IMR-90 (cell line): ENCODE measurements around the gene PPP5C. TPM values are rescaled to one million over a fixed set of nuclear protein-coding genes. Genes with fewer than 3 reads are reported as not detected.

Experiments
- ATAC-seq: fragments of 200-7000 bp; cut with Tn5 transposase; 2 replicates; pipeline ENCODE4 v1.9.1; 2020; ENCODE audit warnings: low read depth, mild to moderate bottlenecking, moderate library complexity
- BruUV-seq: library from RNA; stranded (reverse); fragments of 400-500 nt; replicated peaks from 2 replicates; lab custom pipeline; 2021; lab: Mats Ljungman, UMichigan
- CTCF ChIA-PET: fragments of 300-600 bp; formaldehyde crosslinking; extraction: SDS; loops from one replicate; lab custom pipeline; 2021; ENCODE audit warnings: antibody characterized with exemption; lab: Yijun Ruan, JAX
- POLR2A ChIA-PET: fragments of 300-600 bp; sonication (Branson Sonifier 250); formaldehyde crosslinking; loops from one replicate; lab custom pipeline; 2022; ENCODE audit warnings: antibody characterized with exemption; ENCODE audit not compliant: unreplicated experiment; lab: Charles Lee
- DNase-seq: peaks from one replicate; pipeline ENCODE4 v3.0.0; 2013
- H2AFZ ChIP-seq: replicated peaks from 2 replicates; pipeline ENCODE3; 2013; ENCODE audit warnings: low read length, mild to moderate bottlenecking; ENCODE audit not compliant: poor library complexity
- H2AK5ac ChIP-seq: 2 replicates; pipeline ENCODE4 v1.6.1; 2013; ENCODE audit warnings: low read depth, low read length, inconsistent platforms
- H2AK9ac ChIP-seq: replicated peaks from 2 replicates; pipeline ENCODE3; 2013; ENCODE audit warnings: mild to moderate bottlenecking, low read depth, low read length, moderate library complexity; ENCODE audit not compliant: poor library complexity
- H2BK120ac ChIP-seq: 2 replicates; pipeline ENCODE4 v1.6.1; 2013; ENCODE audit warnings: low read depth, low read length, inconsistent platforms
- H2BK15ac ChIP-seq: 3 replicates; pipeline ENCODE4 v1.6.1; 2013; ENCODE audit warnings: low read depth, low read length, inconsistent platforms
- H2BK20ac ChIP-seq: 2 replicates; pipeline ENCODE4 v1.6.1; 2013; ENCODE audit warnings: low read depth, mild to moderate bottlenecking, inconsistent platforms, low read length, moderate library complexity
- H2BK5ac ChIP-seq: 2 replicates; pipeline ENCODE4 v1.6.1; 2013; ENCODE audit warnings: mild to moderate bottlenecking, low read depth, low read length, inconsistent platforms; ENCODE audit not compliant: poor library complexity, severe bottlenecking
- H3K14ac ChIP-seq: replicated peaks from 2 replicates; pipeline ENCODE4 v1.6.1; 2013; ENCODE audit warnings: low read depth, low read length, inconsistent platforms
- H3K18ac ChIP-seq: 2 replicates; pipeline ENCODE4 v1.6.1; 2013; ENCODE audit warnings: low read depth, low read length, control low read depth
- H3K23ac ChIP-seq: 2 replicates; pipeline ENCODE4 v1.6.1; 2013; ENCODE audit warnings: low read depth, low read length, inconsistent platforms
- H3K27ac ChIP-seq: 2 replicates; pipeline ENCODE4 v1.5.1; 2013; ENCODE audit warnings: mild to moderate bottlenecking, control low read depth, low read length; ENCODE audit not compliant: insufficient read depth
- H3K27me3 ChIP-seq: 2 replicates; pipeline ENCODE4 v1.6.1; 2013; ENCODE audit warnings: low read length; ENCODE audit not compliant: control insufficient read depth, insufficient read depth
- H3K36me3 ChIP-seq: 2 replicates; pipeline ENCODE4 v1.6.1; 2013; ENCODE audit warnings: low read length, mixed read lengths; ENCODE audit not compliant: control insufficient read depth, insufficient read depth
- H3K4ac ChIP-seq: 2 replicates; pipeline ENCODE4 v1.6.1; 2013; ENCODE audit warnings: low read depth, low read length, inconsistent platforms
- H3K4me1 ChIP-seq: 2 replicates; pipeline ENCODE4 v1.6.1; 2013; ENCODE audit warnings: low read length, mixed read lengths; ENCODE audit not compliant: control insufficient read depth, insufficient read depth
- H3K4me2 ChIP-seq: 2 replicates; pipeline ENCODE4 v1.6.1; 2013; ENCODE audit warnings: low read depth, mild to moderate bottlenecking, control low read depth, low read length, moderate library complexity
- H3K4me3 ChIP-seq: 2 replicates; pipeline ENCODE4 v1.5.1; 2013; ENCODE audit warnings: low read depth, mild to moderate bottlenecking, control low read depth, low read length, moderate library complexity; ENCODE audit not compliant: insufficient read depth
- H3K56ac ChIP-seq: 2 replicates; pipeline ENCODE4 v1.6.1; 2013; ENCODE audit warnings: low read length, inconsistent platforms; ENCODE audit not compliant: insufficient read depth; ENCODE audit errors: extremely low read depth
- H3K79me1 ChIP-seq, 2 experiments: 2 replicates each; pipeline ENCODE4 v1.6.1; 2013; ENCODE audit warnings: low read length in 2 of 2, inconsistent platforms in 1 of 2, low read depth in 1 of 2
- H3K9ac ChIP-seq: 2 replicates; pipeline ENCODE4 v1.6.1; 2013; ENCODE audit warnings: low read depth, low read length, control low read depth
- H3K9me1 ChIP-seq: 2 replicates; pipeline ENCODE4 v1.6.1; 2013; ENCODE audit warnings: low read length, inconsistent platforms; ENCODE audit not compliant: insufficient read depth
- H3K9me3 ChIP-seq: 2 replicates; pipeline ENCODE4 v1.6.1; 2013; ENCODE audit warnings: low read length; ENCODE audit not compliant: control insufficient read depth, insufficient read depth
- H4K20me1 ChIP-seq: 2 replicates; pipeline ENCODE4 v1.6.1; 2013; ENCODE audit warnings: low read length, inconsistent platforms; ENCODE audit not compliant: insufficient read depth
- H4K5ac ChIP-seq: 2 replicates; pipeline ENCODE4 v1.6.1; 2013; ENCODE audit warnings: mild to moderate bottlenecking, low read depth, low read length, control low read depth
- H4K8ac ChIP-seq, 2 experiments: 2 replicates each; pipeline ENCODE4 v1.6.1; 2013; ENCODE audit warnings: low read depth in 2 of 2, low read length in 2 of 2, control low read depth in 1 of 2, inconsistent platforms in 1 of 2
- H4K91ac ChIP-seq: 2 replicates; pipeline ENCODE4 v1.6.1; 2013; ENCODE audit warnings: low read depth, low read length, inconsistent platforms; ENCODE audit not compliant: insufficient read depth
- CTCF ChIP-seq: conservative IDR thresholded peaks from 2 replicates; pipeline ENCODE4 v1.5.1; 2012; ENCODE audit warnings: mild to moderate bottlenecking, low read depth, low read length, improper control_type of control experiment
- FOS ChIP-seq: fragments of 150-350 bp; IDR thresholded peaks from 2 replicates; pipeline ENCODE4 v1.6.1; 2016; ENCODE audit warnings: low read depth, low read length
- MAZ ChIP-seq: IDR thresholded peaks from 2 replicates; pipeline ENCODE4 v1.6.1; 2012; ENCODE audit warnings: low read depth, mild to moderate bottlenecking, low read length, improper control_type of control experiment, moderate library complexity, borderline replicate concordance
- MXI1 ChIP-seq: IDR thresholded peaks from 2 replicates; pipeline ENCODE4 v1.6.1; 2012; ENCODE audit warnings: low read depth, mild to moderate bottlenecking, low read length, moderate library complexity, borderline replicate concordance
- POLR2A ChIP-seq: IDR thresholded peaks from 2 replicates; pipeline ENCODE4 v1.6.1; 2012; ENCODE audit warnings: mild to moderate bottlenecking, low read depth, low read length
- RAD21 ChIP-seq: IDR thresholded peaks from 2 replicates; pipeline ENCODE4 v1.6.1; 2012; ENCODE audit warnings: low read length, improper control_type of control experiment
- RCOR1 ChIP-seq: IDR thresholded peaks from 2 replicates; pipeline ENCODE4 v1.6.1; 2012; ENCODE audit warnings: mild to moderate bottlenecking, low read length, improper control_type of control experiment; ENCODE audit not compliant: insufficient replicate concordance
- RFX5 ChIP-seq: IDR thresholded peaks from 2 replicates; pipeline ENCODE4 v1.8.0; 2012; ENCODE audit warnings: low read depth, mild to moderate bottlenecking, low read length, moderate library complexity
- USF2 ChIP-seq: fragments of 150-350 bp; IDR thresholded peaks from 2 replicates; pipeline ENCODE4 v1.6.1; 2017; ENCODE audit warnings: mild to moderate bottlenecking, antibody characterized with exemption, low read length, low read depth
- WGBS, 2 experiments: methylation state at CpG; one replicate each; pipeline versions ENCODE4 v1.1.5 to v1.1.7; 2013; ENCODE audit warnings: missing lambda C conversion rate in 2 of 2; ENCODE audit not compliant: insufficient read length in 1 of 2; ENCODE audit errors: extremely low coverage in 2 of 2; 5-methylcytosine and 5-hydroxymethylcytosine counted together
- dilution Hi-C: fragments of 300-500 bp; cut with HindIII; formaldehyde crosslinking; loops from one replicate; pipeline ENCODE4 v1.14.3; 2018; ENCODE audit warnings: low sequenced_read_pairs; ENCODE audit not compliant: unreplicated experiment
- in situ Hi-C: fragments of 300-500 bp; cut with MboI; formaldehyde crosslinking; loops from 3 replicates; pipeline ENCODE4 v1.14.3; 2019; ENCODE audit warnings: low sequenced_read_pairs, inconsistent platforms, mixed read lengths
- intact Hi-C: fragments of 100-400 bp; cut with micrococcal nuclease; formaldehyde crosslinking; loops from 2 replicates; pipeline ENCODE4 v1.10.0; 2022
- polyA plus RNA-seq, 3 experiments: library from polyadenylated mRNA; depleted of rRNA; stranded (reverse); fragments of >200 nt; gene quantifications; 2 replicates each; pipeline ENCODE4 v1.2.3, GENCODE V29; 2012; ENCODE audit warnings: low replicate concordance in 1 of 3
- total RNA-seq: library from RNA; depleted of rRNA; stranded (reverse); fragments of >200 nt; gene quantifications from 2 replicates; pipeline ENCODE4 v1.2.3, GENCODE V29; 2012

The PPP5C gene
- total and polyA plus RNA-seq, 2 of the 4 experiments (the other 2 are of a cell fraction) = 80.5 to 128 TPM

GRCh38 chr19:46383171-46383815 lies 36.4 kb downstream of the PPP5C start:
- H3K4me2 ChIP-seq = no peak overlapping the region
- H2BK15ac ChIP-seq = no peak overlapping the region
- H3K14ac ChIP-seq = no peak overlapping the region
- H3K4me3 ChIP-seq = no peak overlapping the region
- BruUV-seq = no TSS peak
- dilution Hi-C loops = no loop called here
- H2BK20ac ChIP-seq = no peak overlapping the region
- no peak overlapping the region for H3K4ac ChIP-seq
- in situ Hi-C loops = loop anchor here (10.0 kb wide), 1 partner anchor 98 kb away; no protein-coding TSS in a partner anchor
- POLR2A ChIA-PET = no interaction called here
- no peak overlapping the region for H3K9ac ChIP-seq
- H3K18ac ChIP-seq = no peak overlapping the region
- peaks cover 5% of the 10 kb centered on the region; the same call in 1 of the 2 replicates for H3K9me1 ChIP-seq
- no peak overlapping the region for H3K56ac ChIP-seq
- H3K23ac ChIP-seq = no peak overlapping the region
- TF ChIP-seq POLR2A (no peak), FOS (no peak), RCOR1 (no peak), CTCF (no peak), MXI1 (no peak), RFX5 (no peak), MAZ (no peak), USF2 (no peak), RAD21 (no peak)
- H2AK9ac ChIP-seq = no peak overlapping the region
- peaks cover 27% of the 10 kb centered on the region for H3K36me3 ChIP-seq
- CTCF ChIA-PET = no interaction called here
- no peak overlapping the region for H3K27ac ChIP-seq
- peaks cover 13 to 46% of the 10 kb centered on the region in 2 experiments for H3K79me1 ChIP-seq
- H2BK120ac ChIP-seq = no peak overlapping the region
- H2AFZ ChIP-seq = no peak overlapping the region
- no peak overlapping the region for H2BK5ac ChIP-seq
- WGBS, 2 experiments = 82% methylated on average over 18 of the region's 23 CpGs; no CpG with 5 or more reads in 1 of the 2 experiments
- H3K4me1 ChIP-seq = no peaks in the 10 kb centered on the region
- DNase-seq (no peak), ATAC-seq (no peak)
- no peak overlapping the region for H4K5ac ChIP-seq
- no peak overlapping the region for H2AK5ac ChIP-seq
- no peaks in the 10 kb centered on the region for H3K9me3 ChIP-seq
- intact Hi-C loops = no loop called here
- H4K91ac ChIP-seq = no peak overlapping the region
- H4K20me1 ChIP-seq = no peaks in the 10 kb centered on the region; the same call in 1 of the 2 replicates
- H3K27me3 ChIP-seq = no peaks in the 10 kb centered on the region
- no peak overlapping the region for H4K8ac ChIP-seq
